GM18499 (cell line): ENCODE measurements around the gene PACRG.
A peak's percentile ranks its signal among the peaks of the same experiment; 100 is the strongest.

ENCODE experiments used
- ATAC-seq: cut with Tn5 transposase; IDR thresholded peaks from one replicate; pipeline ENCODE4 v1.9.1; 2021; ENCODE audit warnings: moderate number of reproducible peaks; ENCODE audit not compliant: insufficient read depth, unreplicated experiment

PACRG gene

DNA sequence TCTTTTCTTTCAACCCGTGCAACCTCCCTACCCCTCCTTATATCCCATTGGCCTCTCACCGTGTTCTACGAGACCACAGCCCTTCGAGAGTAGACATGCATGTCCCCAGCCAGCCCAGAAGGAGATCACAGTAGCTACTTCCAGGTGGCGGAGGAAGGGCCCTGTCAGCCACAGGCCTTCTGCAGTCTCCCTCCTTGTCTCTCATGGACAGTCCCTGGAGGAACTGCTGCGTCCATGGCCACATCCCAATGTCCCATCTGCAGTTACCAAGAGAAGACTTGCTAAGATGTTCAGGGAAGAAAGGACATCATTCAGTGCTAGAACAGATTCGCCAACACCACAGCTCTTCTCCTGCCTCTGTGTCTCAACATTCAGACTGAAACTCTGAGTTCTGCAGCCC is 625.2 kb downstream of the PACRG start:
- no peak for ATAC-seq

DNA sequence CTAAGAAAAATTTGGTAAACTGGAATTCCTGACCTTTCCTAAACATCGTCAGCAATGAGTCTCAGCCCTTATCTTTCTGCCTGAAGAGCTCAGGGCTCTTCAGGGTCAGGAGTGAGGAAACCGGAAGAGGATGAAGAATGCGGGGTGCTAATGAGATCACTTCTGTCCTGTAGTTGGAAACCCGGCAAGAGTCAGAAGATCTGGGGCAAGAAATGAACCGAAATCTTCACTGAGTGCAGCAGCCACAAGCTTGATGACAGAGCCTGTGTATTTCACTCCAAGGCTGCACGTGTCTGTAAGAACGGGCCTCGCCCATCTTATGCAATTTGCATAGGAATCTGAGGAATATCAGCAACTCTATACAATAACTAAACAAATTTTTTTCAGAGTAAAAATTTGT is 626.3 kb downstream of the PACRG start:
- ATAC-seq = no peak

DNA sequence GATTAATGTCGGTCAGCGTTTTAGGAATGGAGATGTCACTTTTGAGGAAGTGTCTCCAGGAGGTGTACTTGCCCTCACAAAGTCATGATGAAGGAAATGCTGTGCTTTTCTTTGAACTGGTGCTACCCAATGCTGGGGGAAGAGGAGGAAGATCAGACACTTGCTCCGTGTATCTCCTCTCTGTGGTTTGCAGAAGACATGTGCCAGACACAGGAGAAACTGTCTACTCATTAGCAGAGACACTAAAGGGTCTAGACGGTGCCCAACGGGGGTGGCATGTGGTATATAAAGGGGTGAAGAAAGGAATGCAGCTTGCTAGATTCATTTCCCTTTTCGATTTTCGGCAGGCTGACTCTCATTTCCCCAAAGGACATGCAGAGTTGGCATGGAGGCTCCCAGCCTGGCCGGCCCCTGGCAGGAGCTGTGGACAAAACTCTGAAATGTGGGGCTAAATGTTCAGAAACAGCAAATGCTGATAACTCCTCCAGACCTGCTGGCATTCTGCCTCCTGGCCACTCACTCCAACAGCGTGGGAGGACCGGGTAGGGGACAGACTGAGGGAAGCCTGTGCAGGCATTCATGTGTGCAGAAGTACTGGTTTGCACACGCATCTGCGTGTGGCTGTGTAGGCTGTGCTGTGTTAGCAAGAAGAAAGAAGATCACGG is 627.1 kb downstream of the PACRG start:
- ATAC-seq = peak; percentile 72

DNA sequence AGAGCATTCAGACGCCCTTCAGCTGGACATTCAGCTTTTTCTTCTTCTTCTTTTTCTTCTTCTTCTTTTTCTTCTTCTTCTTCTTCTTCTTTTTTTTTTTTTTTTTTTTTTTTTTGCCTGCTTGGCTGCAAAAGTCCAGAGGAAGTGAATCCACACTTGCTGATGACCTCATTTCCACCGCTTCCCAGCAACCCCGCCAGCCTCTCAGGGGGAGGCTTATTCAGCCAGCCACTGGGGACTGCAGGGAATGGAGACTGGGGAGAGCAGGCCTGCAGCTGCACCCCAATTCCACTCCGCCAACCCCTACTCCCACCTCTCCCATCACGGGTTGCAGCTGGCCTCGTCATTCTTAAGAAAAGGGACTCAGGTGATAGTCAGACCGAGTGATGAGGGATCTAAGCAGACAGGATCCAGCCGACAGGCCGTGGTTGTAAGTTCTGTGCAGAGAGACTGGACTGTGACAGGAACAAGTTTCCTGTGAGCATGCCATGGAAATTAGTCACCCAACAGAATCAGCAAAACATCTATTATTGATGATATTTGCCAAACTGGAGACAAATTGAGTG is 627.7 kb downstream of the PACRG start:
- peak; percentile 38 for ATAC-seq

DNA sequence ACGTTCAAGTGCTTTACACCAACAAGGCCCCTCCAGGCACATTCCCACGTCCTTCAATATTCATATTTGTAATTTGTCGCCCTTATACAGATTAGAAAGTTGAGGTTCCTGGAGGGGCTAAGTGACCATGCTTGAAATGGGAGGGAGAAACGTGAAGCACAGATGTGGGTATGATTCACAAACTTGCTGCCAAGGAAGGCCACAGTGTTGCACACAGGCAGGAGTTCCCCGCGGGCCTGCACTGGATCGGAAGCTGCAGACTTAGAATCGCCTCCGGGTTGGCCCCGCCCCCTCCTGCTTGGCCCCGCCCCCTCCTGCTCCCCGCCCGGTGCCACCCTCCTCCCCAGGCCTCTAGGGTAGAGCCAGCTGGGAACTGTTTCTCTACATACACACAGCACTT is 628.5 kb downstream of the PACRG start:
- no peak for ATAC-seq

DNA sequence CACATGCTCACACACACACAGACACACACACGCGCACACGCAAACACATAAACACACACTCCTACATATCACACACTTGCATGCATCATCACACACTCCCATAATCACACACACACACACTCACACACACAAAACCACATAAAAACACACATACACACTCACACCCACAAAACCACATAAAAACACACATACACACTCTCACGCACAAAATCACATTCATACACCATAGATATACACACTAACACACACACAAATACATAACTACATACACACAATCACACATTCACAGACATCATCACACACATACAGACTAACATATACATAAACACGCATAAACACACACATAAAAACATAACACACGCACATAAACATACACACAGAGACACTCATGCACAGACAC is 629.0 kb downstream of the PACRG start:
- no peak for ATAC-seq

DNA sequence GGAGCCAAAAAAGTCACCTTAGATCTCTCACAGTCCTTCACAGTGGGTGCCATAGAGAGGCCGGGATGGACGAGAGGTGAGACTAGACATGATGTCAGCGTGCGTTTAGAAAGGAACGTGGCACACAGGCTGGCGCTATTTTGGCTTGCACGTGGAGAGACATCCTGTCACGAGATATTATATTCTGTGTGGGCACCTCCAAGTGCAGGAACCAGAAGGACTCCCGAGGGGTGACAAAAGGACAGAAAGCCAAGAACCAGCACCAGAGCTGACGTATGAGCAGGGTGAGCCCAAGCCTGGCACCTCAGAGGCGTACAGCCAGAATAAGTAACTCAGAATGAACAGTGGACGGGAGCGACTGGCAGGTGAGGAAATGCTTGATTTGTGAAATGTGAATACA is 636.9 kb downstream of the PACRG start:
- ATAC-seq = no peak
